Stimulated activated naive CD8-positive, alpha-beta T cell treated with anti-CD3 and anti-CD28 coated beads, Interleukin-15, Interleukin-2, amounts not matched to agents 100 U/mL and 50 U/mL, for 24 hours (primary cell): Measurements from ENCODE around the gene CSNK1G1.

Source experiments
- ATAC-seq: fragments of 150-1000 bp; cut with Tn5 transposase; one replicate; pipeline ENCODE4 v1.10.0; 2021
- DNase-seq: peaks from one replicate; pipeline ENCODE4 v3.0.0; 2021

Gene CSNK1G1

DNA sequence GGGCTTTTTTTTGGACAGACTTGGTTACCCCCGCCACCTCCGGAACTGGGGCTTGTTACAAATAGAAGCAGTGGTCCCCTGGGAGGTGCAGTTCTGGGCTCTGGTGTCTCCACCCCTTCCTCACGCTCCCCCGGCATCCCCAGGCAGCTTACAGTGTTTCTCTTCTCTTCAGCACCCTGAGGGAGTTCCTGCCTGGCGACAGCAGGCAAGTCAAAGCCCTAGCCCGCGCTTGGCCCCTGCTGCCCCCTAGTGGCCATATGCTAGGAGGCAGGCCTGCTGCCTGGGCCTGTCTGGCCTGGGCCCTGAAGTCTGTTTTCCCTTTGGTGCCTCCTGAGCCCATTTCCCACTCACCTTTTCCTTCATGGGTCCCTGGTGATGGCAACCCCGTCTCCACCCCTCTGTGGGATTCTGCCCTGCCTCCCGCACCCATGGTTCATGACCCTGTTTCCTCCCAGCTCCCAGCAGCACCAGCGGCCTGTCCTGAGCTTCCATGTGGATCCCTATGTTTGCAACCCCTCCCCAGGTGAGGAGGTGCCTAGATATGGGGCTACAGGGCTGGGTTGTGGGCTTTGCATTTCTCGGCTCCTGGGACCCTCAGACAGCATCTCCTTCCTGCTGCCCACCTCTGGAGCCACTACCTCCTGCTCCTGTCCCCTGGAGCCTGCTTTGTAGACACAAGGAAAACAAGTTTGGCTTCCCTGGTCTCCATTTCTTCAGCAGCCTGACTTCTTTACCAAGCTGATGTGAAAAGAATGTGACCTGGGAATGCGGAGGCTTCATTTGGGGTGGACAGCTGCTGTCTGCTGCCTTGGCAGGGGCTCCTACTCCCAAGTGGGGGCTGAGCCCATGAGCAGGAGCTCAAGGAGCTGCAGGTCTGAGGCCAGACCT lies 202.2 kb downstream of the CSNK1G1 start:
- ATAC-seq (peak; percentile 89), DNase-seq (peak; percentile 96)

DNA sequence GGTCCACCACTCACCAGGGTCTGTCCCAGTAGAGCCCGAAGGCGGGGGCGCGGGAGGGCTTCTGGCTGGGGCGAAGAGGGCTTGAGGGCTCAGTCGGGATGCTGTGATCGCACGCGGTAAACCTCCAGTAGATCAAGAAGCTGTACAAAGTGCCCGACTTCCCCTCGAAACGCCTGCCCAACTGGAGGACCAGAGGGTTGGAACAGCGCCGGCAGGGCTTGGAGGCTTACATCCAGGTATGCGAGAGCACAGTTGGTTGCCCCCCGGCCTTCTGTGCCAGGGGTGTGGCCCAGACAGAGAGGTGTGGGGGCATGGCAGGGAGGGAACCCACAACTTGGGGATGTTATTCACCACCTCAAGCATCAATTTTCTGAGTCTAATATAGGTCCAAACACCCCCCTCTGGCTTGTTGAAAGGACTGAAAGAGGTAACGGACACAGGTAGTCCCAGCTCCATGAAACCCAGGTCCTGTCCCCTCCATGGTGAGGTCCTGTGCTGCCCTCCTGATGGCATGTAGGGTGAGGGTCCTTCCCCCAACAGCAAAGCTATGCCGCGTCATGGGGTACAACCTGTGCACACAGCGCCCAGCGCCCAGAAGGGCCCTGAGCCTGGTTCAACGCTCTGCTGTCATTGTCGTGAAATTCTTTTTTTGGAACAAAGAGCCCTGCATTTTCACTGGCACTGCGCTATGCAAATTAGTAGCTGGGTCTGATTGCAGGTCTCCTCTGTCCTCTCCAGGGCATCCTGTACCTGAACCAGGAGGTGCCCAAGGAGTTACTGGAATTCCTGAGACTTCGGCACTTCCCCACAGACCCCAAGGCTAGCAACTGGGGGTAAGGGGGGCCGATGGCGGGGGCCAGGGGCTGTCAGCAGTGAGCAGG lies 203.2 kb downstream of the CSNK1G1 start:
- DNase-seq (peak; percentile 26), ATAC-seq (no peak)

DNA sequence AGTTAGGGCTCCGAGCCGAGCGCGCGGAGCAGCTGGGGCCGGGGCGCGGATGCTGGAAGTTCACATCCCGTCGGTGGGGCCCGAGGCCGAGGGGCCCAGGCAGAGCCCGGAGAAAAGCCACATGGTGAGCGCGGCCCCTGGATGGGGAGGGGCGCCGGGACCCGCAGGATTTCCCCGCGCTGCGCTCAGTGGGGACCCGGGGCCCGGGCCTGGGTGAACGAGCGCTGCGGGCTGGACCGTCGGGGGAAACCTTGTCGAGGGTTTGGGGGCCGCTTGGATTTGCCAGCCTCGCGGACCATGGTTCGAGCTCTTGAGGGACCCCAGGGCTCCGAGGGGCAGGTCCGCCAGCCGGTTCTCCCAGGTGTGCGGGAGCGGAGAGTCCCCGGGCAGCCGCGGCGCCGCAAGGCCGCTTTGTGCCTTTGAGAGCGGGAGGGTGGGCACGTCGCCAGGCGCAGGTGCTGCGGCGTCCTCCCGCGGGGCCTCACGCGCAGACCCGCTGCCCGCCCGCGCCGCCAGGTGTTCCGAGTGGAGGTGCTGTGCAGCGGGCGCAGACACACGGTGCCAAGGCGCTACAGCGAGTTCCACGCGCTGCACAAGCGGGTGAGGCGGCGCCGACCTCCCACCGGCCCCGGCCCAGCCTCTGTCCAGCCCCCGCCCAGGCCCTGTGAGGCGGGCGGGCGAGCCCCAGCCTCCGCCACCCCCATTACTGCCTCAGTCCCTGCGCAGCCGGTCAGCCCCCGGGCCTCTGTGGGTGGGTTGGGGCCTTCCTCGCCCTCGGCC lies 204.1 kb downstream of the CSNK1G1 start, which contains the start of gene SNX22:
Gene SNX22 (plus strand): TSS at position 5 of the 780 bp plus-strand sequence. CDS start 45 bp downstream, at position 50.
- ATAC-seq, result no peak
- no peak for DNase-seq

DNA sequence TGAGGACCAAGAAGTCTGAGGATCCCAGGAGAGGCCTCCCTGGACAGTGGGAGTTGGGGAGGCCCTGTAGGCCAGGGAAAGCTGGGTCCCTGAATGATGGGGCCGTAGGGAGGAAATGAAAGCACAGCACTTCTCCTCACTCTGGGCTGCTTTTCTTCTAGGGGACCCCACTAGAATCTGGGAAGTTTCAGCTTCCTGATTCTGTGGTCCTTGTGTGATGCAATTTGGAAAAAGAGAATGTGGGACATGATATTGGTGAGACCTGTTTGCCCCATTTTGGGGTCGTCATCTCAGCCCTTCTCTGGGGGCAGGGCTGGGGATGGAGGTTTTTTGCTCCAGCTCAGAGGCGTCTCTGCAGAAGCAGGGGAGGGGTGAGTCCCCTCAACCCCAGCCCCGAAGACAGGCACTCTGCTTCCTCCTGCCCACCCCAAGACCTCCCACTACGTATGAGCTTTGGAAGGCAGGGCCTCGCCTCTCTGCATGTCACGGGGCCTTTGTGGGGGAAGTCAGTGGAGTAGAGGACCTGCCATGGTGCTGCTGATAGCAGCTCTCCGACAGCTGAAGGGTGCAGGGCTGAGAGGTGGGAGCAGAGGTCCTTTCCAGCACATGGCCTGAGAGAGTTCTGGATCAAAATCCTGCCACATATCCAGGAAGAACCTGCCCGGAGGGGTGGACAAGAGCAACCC lies 205.9 kb downstream of the CSNK1G1 start:
- ATAC-seq (no peak), DNase-seq (no peak)

DNA sequence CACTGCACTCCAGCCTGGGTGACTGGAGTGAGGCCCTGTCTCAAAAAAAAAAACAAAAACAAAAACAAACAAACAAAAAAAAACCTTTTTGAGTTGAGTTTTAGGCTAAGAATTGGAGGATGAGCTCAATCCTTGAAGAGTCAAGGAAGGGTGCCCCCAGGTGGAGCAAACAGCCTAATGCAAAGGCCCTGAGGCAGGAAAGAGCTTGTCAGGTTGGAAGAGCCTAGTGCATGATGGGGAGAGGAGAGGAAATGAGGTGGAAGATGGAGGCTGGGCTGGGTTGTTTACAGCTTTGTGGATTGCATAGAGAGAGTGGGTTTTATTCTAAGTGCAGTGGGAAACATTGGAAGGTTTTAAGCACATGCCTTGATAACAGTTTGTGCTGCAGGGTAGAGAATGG lies 206.5 kb downstream of the CSNK1G1 start:
- ATAC-seq (no peak), DNase-seq (peak; percentile 40)

DNA sequence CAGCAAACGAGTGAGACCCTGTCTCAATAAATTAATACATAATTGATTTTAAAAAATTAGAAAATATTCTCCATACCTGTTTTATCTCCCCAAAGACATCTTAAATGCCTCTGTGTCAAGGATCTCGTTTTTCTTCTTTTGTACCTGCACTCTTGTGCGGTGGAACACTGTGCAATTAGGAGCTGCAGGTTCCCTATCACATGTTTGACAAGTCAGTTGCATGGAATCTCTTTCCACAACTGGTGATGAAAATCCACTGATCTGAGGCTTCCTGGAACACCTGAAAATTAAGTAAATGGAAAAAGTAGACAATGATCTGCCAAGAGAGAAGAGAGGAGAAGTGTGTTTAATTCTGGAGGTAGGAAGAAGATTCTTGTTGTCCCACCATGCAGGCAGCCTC lies 207.4 kb downstream of the CSNK1G1 start:
- DNase-seq (no peak), ATAC-seq (no peak)

DNA sequence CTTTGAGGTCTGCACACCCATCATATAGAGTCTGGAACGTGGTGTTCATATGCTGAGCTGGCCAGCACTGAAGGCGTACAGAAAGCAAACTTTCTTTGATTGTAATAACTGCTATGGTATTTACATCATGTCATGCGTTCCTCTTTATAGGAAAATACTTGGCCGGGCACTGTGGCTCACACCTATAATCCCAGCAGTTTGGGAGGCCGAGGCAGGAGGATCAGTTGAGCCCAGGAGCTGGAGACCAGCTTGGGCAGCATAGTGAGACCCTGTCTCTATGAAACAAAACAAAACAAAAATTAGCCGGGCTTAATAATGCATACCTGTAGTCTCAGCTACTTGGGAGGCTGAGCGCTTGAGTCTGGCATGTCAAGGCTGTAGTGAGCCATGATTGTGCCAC lies 207.8 kb downstream of the CSNK1G1 start:
- DNase-seq, result no peak
- no peak for ATAC-seq

DNA sequence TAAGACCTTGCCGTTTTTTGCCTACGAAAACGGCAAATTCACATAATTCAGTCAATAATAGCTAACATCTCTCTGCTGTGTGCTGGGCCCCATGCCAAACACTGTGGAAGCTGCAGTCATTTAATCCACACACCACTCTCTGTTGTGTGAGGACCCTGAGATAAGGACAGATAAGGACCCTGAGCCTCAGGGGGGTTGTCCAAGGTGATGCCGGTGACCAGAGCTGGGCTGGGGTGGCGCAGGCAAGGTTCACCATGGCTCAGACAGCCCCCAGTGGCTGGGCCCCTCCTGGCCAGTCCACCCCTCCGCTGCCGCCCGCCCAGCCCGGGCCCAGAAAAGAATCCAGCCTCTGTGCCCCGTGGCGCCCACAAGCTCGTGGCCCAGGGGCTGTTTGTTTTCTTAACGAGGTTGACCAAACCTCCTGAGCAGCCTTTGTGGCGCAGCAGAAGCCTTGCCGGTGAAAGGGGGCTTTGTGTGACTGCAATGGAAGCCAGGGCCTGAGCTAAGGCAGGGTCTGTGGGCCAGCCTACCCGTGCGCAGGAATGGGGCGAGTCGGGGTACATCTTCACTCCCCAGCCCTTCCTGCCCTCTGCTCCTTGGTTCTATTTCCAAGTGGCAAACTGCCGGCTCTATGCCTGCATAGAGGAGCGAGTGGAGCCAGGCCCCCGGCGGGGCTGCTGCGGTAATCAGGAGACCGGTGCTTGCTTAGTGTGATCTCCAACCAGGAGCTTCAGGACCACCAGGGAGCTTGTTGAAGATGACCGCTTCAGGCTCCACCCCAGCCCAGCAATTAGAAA lies 208.9 kb downstream of the CSNK1G1 start:
- ATAC-seq, result no peak
- no peak for DNase-seq

DNA sequence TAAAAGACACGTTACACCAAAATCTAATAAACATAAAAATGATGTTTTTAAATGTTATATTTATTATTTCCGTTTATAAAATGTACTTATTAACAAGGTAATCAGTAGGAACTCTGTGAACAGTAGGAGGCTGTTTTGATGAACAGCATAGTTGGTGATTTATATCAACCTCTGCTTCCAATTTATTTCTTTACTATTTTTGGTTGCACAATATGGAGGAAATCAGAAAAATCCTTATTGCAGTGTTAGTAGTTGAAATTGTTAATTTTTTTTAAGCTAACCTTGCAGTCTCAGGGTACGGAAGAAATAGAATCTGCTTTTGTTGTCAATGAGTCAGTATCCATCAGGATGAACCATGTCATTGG lies 209.5 kb downstream of the CSNK1G1 start:
- ATAC-seq (no peak), DNase-seq (no peak)

DNA sequence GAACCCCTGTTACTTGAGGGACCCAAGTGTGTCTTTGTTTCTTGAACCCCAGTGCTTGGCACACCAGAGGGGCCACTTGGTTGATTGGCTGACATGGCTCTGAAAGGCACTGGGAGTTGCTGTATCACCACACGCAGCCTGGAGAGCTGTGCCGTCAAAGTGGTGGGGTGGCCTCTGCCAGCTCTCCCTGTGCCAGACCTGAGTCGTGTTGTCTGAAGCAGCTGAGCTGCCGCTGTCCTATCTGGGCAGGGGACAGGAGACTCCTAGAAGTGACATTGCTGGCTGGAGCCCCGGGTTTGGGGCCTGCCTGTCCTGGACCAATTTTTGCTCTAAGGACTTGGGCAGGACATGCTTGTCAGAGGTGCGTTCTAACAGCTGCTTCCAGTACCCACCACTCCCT lies 209.9 kb downstream of the CSNK1G1 start:
- ATAC-seq, result no peak
- DNase-seq, result no peak

DNA sequence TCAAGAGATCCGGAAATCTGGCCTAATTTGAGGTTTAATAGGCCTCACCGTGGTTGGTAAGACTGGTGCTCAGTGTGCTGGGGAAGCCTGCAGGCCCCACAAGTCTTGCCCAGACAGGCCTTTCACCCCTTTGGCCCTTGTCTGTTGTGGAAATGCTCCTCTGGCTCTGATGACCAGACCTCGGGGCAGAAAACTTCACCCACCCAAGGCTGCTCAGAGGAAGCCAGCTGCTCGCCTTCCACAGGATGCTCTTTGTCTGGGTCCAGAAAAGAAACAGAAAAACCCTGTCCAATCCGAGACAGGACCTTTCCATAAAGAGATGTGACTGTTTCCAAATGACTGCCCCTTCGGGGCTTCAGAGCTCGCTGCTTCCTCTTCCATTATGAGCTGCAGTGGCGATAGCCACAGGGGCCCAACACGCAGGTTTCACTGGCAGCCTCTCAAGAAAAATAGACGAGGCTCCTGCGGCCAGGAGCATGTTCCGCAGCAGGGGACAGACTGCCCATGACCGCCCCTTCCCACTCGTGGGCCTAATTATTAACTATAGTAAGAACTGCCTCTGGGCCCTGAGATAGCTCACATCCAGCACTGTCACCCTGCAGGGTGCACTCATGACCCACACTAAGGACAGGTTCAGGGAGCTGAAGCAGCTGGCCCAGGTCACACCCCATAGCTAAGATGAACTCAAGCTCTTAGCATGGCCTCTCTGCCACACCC lies 211.2 kb downstream of the CSNK1G1 start:
- ATAC-seq (no peak), DNase-seq (no peak)

DNA sequence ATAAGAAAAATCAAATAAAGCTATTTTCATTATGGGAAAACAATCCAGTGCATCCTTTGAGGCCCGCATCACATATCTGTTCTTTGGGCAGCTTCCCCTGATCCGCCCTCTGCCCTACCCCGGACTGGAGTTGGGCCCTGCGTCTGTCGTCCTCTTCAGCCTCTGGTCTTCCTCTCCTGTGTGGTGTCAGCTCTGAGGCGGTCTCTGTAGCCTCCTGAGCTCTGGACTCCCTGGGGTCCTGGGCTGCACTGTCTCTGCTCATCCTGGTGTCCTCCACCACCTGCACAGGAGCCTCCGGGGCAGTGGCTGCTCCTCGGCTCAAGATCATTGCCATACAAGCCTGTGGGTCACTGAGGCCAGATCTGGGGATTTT lies 211.8 kb downstream of the CSNK1G1 start:
- no peak for DNase-seq
- ATAC-seq, result no peak

DNA sequence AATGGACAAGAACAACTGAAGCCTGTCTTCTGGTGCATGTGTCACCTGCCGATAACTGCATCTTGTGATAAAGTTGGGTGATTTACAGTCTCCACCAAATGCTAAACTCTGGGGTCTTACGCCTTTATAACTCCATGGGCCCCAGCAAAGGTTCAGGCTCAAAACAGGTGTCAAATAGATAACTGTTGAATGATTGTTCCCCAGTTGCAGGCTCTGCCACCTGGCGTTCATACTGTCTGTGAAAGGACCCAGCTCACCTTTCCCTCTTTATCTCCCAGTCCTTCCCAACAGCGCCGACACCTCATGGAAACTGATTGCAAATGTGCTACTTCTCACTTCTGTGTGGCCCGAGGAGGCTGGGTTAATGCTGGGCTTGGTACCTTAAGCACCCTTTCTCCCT lies 212.7 kb downstream of the CSNK1G1 start:
- DNase-seq (no peak), ATAC-seq (no peak)

DNA sequence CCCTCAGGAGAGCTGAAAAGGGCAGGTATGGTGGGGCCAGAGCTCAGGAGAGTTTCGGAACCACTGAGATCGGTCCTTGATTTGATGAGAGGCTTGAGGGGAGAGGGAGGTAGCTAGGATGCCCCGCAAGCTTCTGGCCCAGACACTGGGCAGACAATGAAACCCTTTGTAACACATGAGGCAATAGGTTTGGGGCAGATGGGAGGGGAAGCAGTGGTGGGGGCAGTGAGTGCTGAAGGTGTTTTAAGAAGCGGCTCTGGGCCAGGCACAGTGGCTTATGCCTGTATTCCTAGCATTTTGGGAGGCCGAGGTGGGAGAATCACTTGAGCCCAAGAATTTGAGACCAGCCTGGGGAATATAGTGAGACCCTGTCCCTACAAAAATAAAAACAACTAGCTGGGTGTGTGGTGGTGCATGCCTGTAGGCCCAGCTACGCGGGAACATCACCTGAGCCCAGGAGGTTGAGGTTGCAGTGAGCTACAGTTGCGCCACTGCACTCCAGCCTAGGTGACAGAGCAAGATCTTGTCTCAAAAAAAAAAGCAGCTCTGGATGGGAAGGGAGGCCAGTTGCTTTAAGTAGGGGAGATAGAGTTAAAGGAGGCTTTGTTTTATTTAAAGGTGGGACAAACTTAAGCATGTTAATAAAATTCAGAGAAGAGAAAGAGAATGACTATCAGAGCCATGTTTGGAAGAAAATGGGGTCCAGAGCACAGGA lies 214.0 kb downstream of the CSNK1G1 start:
- no peak for DNase-seq
- no peak for ATAC-seq

DNA sequence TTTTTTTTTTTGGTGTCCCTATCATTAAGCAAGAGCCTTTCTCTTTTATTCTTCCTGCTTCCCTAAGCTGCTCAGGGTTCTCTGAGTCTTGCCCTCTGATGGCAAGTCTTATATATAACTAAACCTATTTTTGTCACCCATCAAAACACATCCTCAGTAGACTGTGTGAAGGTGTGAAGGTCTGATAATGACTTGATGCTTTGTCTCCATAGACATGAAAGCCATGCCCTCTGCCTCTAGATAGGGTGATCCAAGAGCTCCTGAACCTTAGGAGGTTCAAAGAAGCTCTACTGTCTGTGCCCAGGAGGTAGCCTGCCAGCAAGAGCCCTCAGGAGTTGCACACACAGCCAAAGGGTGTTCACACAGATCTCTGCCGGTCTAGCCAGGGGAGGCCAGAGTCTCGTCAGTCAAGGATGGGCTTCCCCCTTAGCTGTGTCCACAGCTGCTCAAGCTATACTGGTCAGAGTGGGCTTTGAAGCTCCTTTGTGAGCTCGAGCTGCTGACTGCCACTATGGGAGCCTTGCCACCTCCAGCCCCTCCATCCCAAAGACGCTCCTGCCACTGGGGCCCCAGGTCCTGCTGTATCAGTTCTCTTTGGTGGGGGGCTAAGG lies 217.5 kb downstream of the CSNK1G1 start:
- no peak for DNase-seq
- ATAC-seq, result no peak

DNA sequence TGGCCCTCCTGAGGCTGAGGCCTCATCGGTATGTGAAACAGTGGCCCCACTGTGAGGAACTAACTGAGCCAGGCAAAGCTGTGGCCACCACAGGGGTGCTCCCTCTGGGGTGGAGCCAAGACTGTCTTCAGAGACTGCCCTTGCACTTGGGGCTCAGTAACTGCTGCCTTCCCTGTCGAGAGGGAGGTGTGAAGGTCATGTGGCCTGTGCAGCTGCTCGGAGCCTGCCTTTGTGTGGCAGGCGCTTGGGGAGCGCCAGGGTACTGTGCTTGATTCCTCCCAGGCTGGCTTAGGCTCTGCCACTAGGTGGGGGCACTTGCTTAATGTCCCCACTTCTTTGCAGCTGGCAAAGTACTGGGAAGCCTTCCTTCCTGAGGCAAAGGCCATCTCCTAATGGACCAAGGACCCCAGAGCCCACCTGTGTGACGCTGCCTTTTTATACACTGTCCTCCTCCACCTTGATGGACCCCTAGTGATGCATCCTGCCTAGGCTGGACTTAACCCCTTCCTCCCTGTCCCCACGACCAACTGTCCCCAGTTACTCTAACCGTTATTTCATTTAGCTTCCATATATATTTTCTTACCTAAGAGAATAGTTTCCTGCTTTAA lies 218.6 kb downstream of the CSNK1G1 start:
- no peak for ATAC-seq
- no peak for DNase-seq

DNA sequence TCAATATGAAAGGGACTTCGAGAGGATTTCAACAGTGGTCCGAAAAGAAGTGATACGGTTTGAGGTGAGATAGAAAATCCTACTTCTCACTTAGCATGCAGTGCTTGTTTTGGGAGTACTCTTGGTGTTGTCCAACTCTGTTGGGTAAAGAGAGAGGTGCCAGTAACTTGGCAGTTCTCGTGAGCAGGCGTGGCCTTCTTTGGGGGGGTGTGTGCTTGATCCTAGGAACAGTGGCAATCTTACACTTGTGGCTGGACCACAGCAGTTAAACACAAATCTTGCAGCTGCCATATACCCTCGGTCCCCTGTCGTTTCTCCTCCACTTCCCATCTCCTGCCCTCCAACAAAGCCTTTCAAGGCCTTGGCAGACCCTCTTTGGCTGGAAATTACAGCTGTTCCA lies 219.6 kb downstream of the CSNK1G1 start:
- no peak for ATAC-seq
- no peak for DNase-seq

DNA sequence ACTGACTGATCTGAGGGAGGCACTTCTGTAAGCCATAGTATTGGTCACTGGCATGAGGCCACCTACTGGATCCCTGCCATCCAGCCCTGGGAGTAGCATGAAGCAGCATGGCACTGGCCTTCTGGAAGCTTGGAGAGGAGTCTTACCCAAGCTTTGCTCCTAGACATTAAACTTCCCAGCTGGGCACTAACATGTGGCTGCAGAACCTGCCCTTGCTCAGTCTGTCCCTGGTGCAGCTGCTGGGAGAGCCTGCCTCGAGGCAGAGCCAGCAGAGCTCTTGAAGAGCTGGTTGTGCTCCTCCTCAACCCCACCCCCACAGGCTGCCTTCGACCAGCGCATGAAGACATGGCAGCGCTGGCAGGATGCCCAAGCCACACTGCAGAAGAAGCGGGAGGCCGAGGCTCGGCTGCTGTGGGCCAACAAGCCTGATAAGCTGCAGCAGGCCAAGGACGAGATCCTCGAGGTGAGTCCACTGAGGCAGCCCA lies 221.6 kb downstream of the CSNK1G1 start:
- no peak for DNase-seq
- ATAC-seq, result no peak
